Measurements from ENCODE around the gene POLE.
"Not testable (repeated sequence)": the region's sequence is repeated elsewhere in the genome, so short reads cannot be mapped to it uniquely, and the experiment has no call there.

The POLE gene

GRCh38 chr12:132719141-132719953 lies 32.2 kb upstream of the POLE start:
- in situ Hi-C loops (cut with MboI; ENCODE audit: low sequenced_read_pairs): no loop called here

- in situ Hi-C loops (cut with MboI; ENCODE audit: low sequenced_read_pairs): no loop called here
These were observed 31.5 kb upstream of the POLE start for GRCh38 chr12:132718644-132719043.

GRCh38 chr12:132717531-132718387 lies 30.6 kb upstream of the POLE start:
- in situ Hi-C loops (cut with MboI; ENCODE audit: low sequenced_read_pairs): no loop called here

DNA sequence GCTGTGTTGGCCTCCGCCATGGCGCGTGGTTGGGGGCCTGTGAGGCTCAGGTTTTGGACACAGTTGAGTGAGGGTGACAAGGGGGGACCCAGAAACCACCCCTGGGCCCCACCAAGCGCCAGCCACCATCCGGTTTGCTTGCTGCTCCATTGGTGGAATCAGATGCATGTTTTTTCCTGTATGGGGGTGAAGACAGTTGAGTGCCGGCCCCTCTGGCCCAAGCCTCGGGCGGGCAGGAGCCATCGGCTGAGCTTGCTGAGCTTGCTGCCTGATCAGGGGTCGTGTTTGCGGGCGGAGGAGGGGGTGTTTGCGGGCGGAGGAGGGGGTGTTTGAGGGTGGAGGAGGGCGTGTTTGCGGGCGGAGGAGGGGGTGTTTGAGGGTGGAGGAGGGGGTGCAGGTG lies 29.9 kb upstream of the POLE start:
- in situ Hi-C loops (cut with MboI; ENCODE audit: low sequenced_read_pairs): no loop called here

DNA sequence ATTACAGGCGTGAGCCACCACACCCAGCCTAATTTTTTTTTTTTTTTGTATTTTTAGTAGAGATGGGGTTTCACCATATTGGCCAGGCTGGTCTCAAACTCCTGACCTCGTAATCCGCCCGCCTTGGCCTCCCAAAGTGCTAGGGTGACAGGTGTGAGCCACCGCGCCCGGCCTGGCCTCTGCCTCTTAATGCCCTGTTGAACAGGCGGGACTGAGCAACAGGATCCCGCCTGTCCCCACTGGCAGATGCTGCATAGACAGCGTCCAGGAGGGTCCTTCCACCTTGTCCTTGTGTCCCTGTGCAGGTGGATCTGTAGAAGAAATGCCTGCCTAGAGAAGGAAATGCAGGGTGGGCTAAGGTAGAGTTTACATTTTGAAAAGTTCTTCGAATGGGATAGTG lies 29.2 kb upstream of the POLE start:
- in situ Hi-C loops (cut with MboI; ENCODE audit: low sequenced_read_pairs): no loop called here

DNA sequence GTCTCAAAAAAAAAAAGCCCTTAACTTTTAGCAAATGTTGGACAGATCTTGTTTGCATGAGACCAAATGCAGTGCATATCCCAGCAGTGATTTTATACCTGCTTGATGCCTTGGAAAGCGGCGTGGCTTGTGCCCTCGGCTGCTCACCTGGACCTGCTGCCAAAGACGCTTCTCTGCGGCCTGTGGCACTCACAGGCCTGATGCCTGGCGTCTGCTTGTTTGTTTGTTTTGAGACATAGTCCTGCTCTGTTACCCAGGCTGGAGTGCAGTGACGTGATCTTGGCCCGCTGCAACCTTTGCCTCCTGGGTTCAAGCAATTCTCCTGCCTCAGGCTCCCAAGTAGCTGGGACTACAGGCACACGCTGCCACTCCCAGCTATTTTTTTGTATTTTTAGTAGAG lies 28.7 kb upstream of the POLE start:
- in situ Hi-C loops (cut with MboI; ENCODE audit: low sequenced_read_pairs): no loop called here

DNA sequence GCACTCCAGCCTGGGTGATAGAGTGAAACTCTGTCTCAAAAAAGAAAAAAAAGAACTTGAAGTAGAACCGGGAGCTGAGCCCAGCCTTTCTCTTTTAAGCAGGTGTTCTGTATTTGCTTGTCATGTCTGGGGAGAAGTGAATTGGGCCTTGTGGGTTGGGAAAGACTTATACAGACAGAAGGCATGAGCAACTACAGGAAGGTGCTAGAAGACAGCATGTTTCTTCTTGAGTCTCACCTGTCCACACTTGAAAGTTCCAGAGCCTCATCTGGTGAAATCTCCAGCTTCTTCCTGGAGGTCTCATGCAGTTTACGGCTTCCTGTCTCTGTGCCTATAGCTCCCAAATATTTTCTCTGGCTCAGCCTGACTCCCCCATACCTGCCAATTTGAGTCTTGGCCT lies 26.0 kb upstream of the POLE start:
- in situ Hi-C loops (cut with MboI; ENCODE audit: low sequenced_read_pairs): no loop called here

GRCh38 chr12:132711080-132711843 lies 24.1 kb upstream of the POLE start:
- in situ Hi-C loops (cut with MboI; ENCODE audit: low sequenced_read_pairs): no loop called here

DNA sequence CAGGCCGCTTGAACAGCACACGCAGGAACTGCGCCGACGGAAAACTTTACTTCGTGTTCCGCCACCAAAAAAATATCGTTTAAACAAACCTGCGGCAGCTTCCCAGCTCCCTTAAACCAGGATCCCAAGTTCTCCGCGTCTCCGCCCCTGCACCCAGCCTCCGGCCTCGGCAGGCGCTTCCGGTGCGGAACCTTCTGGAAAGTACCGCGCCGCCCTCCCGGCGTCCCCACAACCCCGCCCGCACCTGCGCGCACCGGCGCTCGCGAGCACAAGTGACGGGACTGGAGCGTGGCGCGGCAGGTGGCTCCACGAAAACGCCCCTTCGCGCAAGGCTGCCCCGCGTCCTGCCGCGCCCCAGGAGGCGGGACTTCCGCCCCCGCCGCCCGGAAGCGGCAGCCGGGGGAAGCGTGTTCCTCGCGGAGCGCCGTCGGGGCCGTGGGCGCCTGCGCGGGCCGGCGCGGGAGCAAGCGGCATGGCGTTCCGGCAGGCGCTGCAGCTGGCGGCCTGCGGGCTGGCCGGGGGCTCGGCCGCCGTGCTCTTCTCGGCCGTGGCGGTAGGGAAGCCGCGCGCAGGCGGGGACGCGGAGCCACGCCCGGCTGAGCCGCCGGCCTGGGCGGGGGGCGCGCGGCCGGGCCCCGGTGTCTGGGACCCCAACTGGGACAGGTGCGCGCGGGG lies 23.4 kb upstream of the POLE start, which contains the start of gene PGAM5:
Gene PGAM5, plus strand, starts transcription at position 438 of the 675 bp plus-strand sequence. Its CDS starts 35 bp downstream, at position 473.
- in situ Hi-C loops (cut with MboI; ENCODE audit: low sequenced_read_pairs): no loop called here

- in situ Hi-C loops (cut with MboI; ENCODE audit: low sequenced_read_pairs): no loop called here
These were observed 22.9 kb upstream of the POLE start for GRCh38 chr12:132710043-132710404.

GRCh38 chr12:132708150-132708549 lies 21.0 kb upstream of the POLE start:
- in situ Hi-C loops (cut with MboI; ENCODE audit: low sequenced_read_pairs): no loop called here

GRCh38 chr12:132707241-132707640 lies 20.1 kb upstream of the POLE start:
- in situ Hi-C loops (cut with MboI; ENCODE audit: low sequenced_read_pairs): no loop called here

- in situ Hi-C loops (cut with MboI; ENCODE audit: low sequenced_read_pairs): no loop called here
These were observed 16.5 kb upstream of the POLE start for GRCh38 chr12:132703641-132704040.

- in situ Hi-C loops (cut with MboI; ENCODE audit: low sequenced_read_pairs): no loop called here
These were observed 15.5 kb upstream of the POLE start for GRCh38 chr12:132702640-132703039.

GRCh38 chr12:132700212-132700822 lies 13.2 kb upstream of the POLE start:
- in situ Hi-C loops (cut with MboI; ENCODE audit: low sequenced_read_pairs): no loop called here

DNA sequence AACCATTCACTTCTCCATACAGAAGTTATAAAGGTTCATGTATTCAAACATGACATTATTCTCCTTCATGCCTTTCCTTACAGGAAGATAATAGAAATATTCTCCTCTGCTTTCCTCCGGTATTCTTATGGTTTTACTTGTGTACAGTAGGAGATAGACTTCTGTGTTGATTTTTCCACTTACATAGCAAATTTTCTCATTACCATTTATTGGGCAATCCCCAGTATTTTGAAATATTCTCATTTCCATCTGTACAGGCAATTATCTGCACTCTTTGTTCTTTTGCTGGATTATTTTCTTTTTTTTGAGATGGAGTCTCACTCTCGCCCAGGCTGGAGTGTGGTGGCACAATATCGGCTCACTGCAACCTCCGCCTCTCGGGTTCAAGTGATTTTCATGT lies 11.2 kb upstream of the POLE start:
- in situ Hi-C loops (cut with MboI; ENCODE audit: low sequenced_read_pairs): no loop called here

- in situ Hi-C loops (cut with MboI; ENCODE audit: low sequenced_read_pairs): no loop called here
These were observed 8.3 kb upstream of the POLE start for GRCh38 chr12:132695431-132695830.

DNA sequence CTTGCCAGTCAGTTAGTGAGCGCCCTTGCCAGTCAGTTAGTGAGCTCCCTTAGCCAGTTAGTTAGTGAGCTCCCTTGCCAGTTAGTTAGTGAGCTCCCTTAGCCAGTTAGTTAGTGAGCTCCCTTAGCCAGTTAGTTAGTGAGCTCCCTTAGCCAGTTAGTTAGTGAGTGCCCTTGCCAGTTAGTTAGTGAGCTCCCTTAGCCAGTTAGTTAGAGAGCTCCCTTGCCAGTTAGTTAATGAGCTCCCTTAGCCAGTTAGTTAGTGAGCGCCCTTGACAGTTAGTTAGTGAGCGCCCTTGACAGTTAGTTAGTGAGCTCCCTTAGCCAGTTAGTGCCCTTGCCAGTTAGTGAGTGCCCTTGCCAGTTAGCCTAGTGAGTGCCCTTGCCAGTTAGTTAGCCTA lies 7.7 kb upstream of the POLE start:
- in situ Hi-C loops (cut with MboI; ENCODE audit: low sequenced_read_pairs): not testable (repeated sequence)

DNA sequence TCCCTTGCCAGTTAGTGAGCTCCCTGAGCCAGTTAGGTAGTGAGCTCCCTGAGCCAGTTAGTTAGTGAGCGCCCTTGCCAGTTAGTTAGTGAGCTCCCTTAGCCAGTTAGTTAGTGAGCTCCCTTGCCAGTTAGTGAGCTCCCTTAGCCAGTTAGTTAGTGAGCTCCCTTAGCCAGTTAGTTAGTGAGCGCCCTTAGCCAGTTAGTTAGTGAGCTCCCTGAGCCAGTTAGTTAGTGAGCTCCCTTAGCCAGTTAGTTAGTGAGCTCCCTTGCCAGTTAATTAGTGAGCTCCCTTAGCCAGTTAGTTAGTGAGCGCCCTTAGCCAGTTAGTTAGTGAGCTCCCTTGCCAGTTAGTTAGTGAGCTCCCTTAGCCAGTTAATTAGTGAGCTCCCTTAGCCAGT lies 4.9 kb upstream of the POLE start:
- in situ Hi-C loops (cut with MboI; ENCODE audit: low sequenced_read_pairs): not testable (repeated sequence)

DNA sequence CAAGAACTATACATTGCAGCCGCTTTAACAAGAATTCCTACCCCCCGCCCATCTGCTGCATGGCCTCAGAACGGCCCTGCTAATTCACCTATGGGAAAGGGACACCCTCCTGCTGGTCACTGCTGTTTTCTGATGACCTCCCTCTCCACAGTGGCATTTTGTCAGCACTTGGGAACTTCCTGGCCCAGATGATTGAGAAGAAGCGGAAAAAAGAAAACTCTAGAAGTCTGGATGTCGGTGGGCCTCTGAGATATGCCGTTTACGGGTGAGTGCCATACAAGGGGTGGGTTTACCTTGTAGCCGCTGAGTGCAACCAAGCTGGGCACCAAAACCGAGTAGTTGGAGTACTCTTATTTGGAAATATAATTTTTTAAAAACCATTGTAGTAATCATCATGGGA lies 3.0 kb upstream of the POLE start:
- in situ Hi-C loops (cut with MboI; ENCODE audit: low sequenced_read_pairs): no loop called here
